GM12878 (cell line): ENCODE data around the gene ELOA.
"Not testable (repeated sequence)": the region's sequence is repeated elsewhere in the genome, so short reads cannot be mapped to it uniquely, and the experiment has no call there.

ENCODE experiments used
- ATF3 ChIP-seq: IDR thresholded peaks from 2 replicates; pipeline ENCODE4 v1.6.1; 2011; ENCODE audit warnings: low read depth, mild to moderate bottlenecking, low read length, moderate library complexity, borderline replicate concordance; ENCODE audit errors: extremely low read depth
- CBX3 ChIP-seq: fragments of 200-600 bp; sonication (generic); IDR thresholded peaks from 2 replicates; pipeline ENCODE4 v1.6.1; 2016; ENCODE audit warnings: low read depth, borderline replicate concordance
- CTCF ChIP-seq, 3 experiments: IDR thresholded peaks in 2 of 3; conservative IDR thresholded peaks in 1 of 3; 2 replicates each; pipeline ENCODE4 v1.5.1; 2011; ENCODE audit warnings: low read depth in 3 of 3, low read length in 3 of 3, mild to moderate bottlenecking in 3 of 3, control low read depth in 2 of 3, moderate library complexity in 2 of 3, inconsistent platforms in 1 of 3, mixed read lengths in 1 of 3; ENCODE audit not compliant: control insufficient read depth in 2 of 3, insufficient read depth in 1 of 3; ENCODE audit errors: extremely low read depth in 1 of 3
- ELK1 ChIP-seq: IDR thresholded peaks from 2 replicates; pipeline ENCODE4 v1.6.1; 2012; ENCODE audit warnings: low read depth, low read length, improper control_type of control experiment
- EP300 ChIP-seq, 2 experiments: fragments of 150-350 bp in 1 of 2; IDR thresholded peaks; 2 replicates each; pipeline ENCODE4 v1.6.1; 2011 to 2012; ENCODE audit warnings: low read depth in 2 of 2, low read length in 2 of 2, borderline replicate concordance in 1 of 2, improper control_type of control experiment in 1 of 2, inconsistent platforms in 1 of 2; ENCODE audit not compliant: control insufficient read depth in 1 of 2
- MTA3 ChIP-seq: IDR thresholded peaks from 2 replicates; pipeline ENCODE4 v1.6.1; 2012; ENCODE audit warnings: low read length, inconsistent platforms, borderline replicate concordance
- MXI1 ChIP-seq: fragments of 150-350 bp; IDR thresholded peaks from 2 replicates; pipeline ENCODE4 v1.6.1; 2011; ENCODE audit warnings: low read depth, mild to moderate bottlenecking, inconsistent platforms, low read length, improper control_type of control experiment
- NBN ChIP-seq: fragments of 450-650 bp; IDR thresholded peaks from 2 replicates; pipeline ENCODE4 v1.6.1; 2016
- POLR2A ChIP-seq: IDR thresholded peaks from 2 replicates; pipeline ENCODE4 v1.6.1; 2011; ENCODE audit warnings: low read depth, mild to moderate bottlenecking, low read length
- RBBP5 ChIP-seq: fragments of 200-600 bp; sonication (generic); conservative IDR thresholded peaks from 2 replicates; pipeline ENCODE4 v1.6.1; 2016
- STAT1 ChIP-seq: fragments of 450-650 bp; conservative IDR thresholded peaks from 2 replicates; pipeline ENCODE4 v1.6.1; 2014; ENCODE audit warnings: antibody characterized with exemption, mild to moderate bottlenecking
- YY1 ChIP-seq: IDR thresholded peaks from 2 replicates; pipeline ENCODE4 v1.6.1; 2011; ENCODE audit warnings: low read depth, mild to moderate bottlenecking, low read length

DNA sequence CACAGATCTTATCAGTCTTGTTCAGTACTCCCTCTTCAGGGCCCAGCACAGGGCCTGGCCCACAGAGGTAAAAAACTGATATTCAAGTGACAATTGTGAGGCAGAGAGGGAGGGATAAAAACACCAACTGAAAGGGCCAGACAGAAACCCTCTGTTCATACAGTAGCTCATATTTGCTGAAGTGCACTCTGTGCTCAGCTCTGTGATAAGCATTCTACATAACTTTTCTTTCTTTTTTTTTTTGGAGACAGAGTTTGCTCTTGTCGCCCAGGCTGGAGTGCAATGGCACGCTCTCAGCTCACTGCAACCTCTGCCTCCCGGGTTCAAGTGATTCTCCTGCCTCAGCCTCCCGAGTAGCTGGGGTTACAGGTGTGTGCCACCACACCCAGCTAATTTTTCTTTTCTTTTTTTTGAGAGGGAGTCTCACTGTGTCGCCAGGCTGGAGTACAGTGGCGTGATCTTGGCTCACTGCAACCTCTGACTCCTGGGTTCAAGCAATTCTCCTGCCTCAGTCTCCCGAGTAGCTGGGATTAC lies 59.6 kb downstream of the ELOA start:
- TF ChIP-seq EP300 (IDR thresholded peaks at IDR 0.05; ENCODE audit: borderline replicate concordance in 1 of 2, control insufficient read depth in 1 of 2, low read depth in 2 of 2, low read length in 2 of 2); MXI1; YY1; CTCF (IDR thresholded peaks at IDR 0.05 in 2 of 3, conservative IDR thresholded peaks at IDR 0.05 in 1 of 3; ENCODE audit: control insufficient read depth in 2 of 3, extremely low read depth in 1 of 3, insufficient read depth in 1 of 3, low read depth in 3 of 3, low read length in 3 of 3); CBX3; MTA3; ATF3; STAT1; ELK1; RBBP5; POLR2A; NBN: not testable (repeated sequence)
